Body of pancreas (tissue), 4 donors: ENCODE measurements around the gene PCBP3. TPM values are rescaled to one million over a fixed set of nuclear protein-coding genes. Genes with fewer than 3 reads are reported as not detected.

Experiments
- ATAC-seq: fragments of 150-250 bp; one replicate; pipeline ENCODE4 v1.9.1; 2016
- DNase-seq, 4 donors: peaks; one replicate each; pipeline ENCODE4 v3.0.0-alpha.2; 2019
- H3K27ac ChIP-seq, 4 donors: fragments of 200-600 bp; sonication (generic); 1 replicate in 3 of 4; 2 replicates in 1 of 4; pipeline versions ENCODE4 v1.5.1 to v1.6.1; 2016 to 2019; ENCODE audit warnings: mild to moderate bottlenecking in 1 of 4, mixed read lengths in 1 of 4, moderate library complexity in 1 of 4
- H3K27me3 ChIP-seq, 2 donors: fragments of 200-600 bp; sonication (generic); one replicate each; pipeline ENCODE4 v1.6.0; 2016; ENCODE audit warnings: mild to moderate bottlenecking in 1 of 2
- H3K36me3 ChIP-seq, 2 donors: fragments of 200-600 bp; sonication (generic); replicated peaks in 1 of 2; 2 replicates each; pipeline ENCODE4 v1.5.1; 2016; ENCODE audit warnings: low read depth in 2 of 2; ENCODE audit not compliant: insufficient read depth in 1 of 2
- H3K4me1 ChIP-seq: fragments of 200-600 bp; sonication (generic); one replicate; pipeline ENCODE4 v1.6.0; 2016
- H3K4me3 ChIP-seq, 2 donors: fragments of 200-600 bp; sonication (generic); 1 replicate in 1 of 2; 2 replicates in 1 of 2; pipeline ENCODE4 v1.5.1; 2016 to 2019
- H3K9me3 ChIP-seq, 3 donors: fragments of 200-600 bp; sonication (generic); 1 replicate in 2 of 3; 2 replicates in 1 of 3; pipeline ENCODE4 v1.5.1; 2016
- CTCF ChIP-seq, 7 experiments: fragments of 450-650 bp in 4 of 7; fragments of 200-600 bp in 3 of 7; sonication (generic) in 3 of 7; IDR thresholded peaks; one replicate each; pipeline ENCODE4 v1.5.1; 2016 to 2019; ENCODE audit warnings: antibody characterized with exemption in 7 of 7
- POLR2A ChIP-seq, 3 donors: fragments of 450-650 bp; IDR thresholded peaks; one replicate each; pipeline ENCODE4 v1.6.1; 2016; ENCODE audit warnings: antibody characterized with exemption in 3 of 3, mild to moderate bottlenecking in 2 of 3
- WGBS, 2 donors: methylation state at CpG; one replicate each; pipeline ENCODE4 v1.1.5; 2017; 5-methylcytosine and 5-hydroxymethylcytosine counted together
- intact Hi-C: fragments of 100-400 bp; cut with DNase I; formaldehyde crosslinking; loops from one replicate; pipeline ENCODE4 v1.15.1; 2023
- total RNA-seq, 2 donors: library from RNA; depleted of rRNA; stranded (reverse); fragments of >200 nt; gene quantifications; one replicate each; pipeline ENCODE4 v1.1.0, GENCODE V29; 2016

PCBP3 gene
- total RNA-seq, 2 donors from 2014 or later = 1.3 to 4.6 TPM

GRCh38 chr21:45816794-45817193 is 173.3 kb downstream of the PCBP3 start:
- Histone ChIP-seq H3K4me3 (no peak overlapping the region), H3K4me1 (no peaks in the 10 kb centered on the region), H3K27me3 (no peaks in the 10 kb centered on the region), H3K9me3 (no peaks in the 10 kb centered on the region), H3K36me3 (no peaks in the 10 kb centered on the region), H3K27ac (no peak overlapping the region)
- WGBS, 2 donors = 83% methylated on average over 14 of the region's 14 CpGs
- intact Hi-C loops = no loop called here
- no peak for DNase-seq
- no peak for ATAC-seq
- TF ChIP-seq CTCF (IDR thresholded peaks at IDR 0.05) (no peak), POLR2A (IDR thresholded peaks at IDR 0.05) (no peak)

GRCh38 chr21:45817345-45817744 is 173.8 kb downstream of the PCBP3 start:
- intact Hi-C loops = no loop called here
- WGBS, 2 donors = 70 to 76% methylated on average over 11 to 13 of the region's 13 CpGs
- Histone ChIP-seq H3K36me3 (no peaks in the 10 kb centered on the region), H3K27me3 (no peaks in the 10 kb centered on the region), H3K4me1 (no peaks in the 10 kb centered on the region), H3K4me3 (no peak overlapping the region), H3K27ac (no peak overlapping the region), H3K9me3 (no peaks in the 10 kb centered on the region)
- TF ChIP-seq CTCF (IDR thresholded peaks at IDR 0.05) (no peak), POLR2A (IDR thresholded peaks at IDR 0.05) (no peak)
- DNase-seq = no peak
- ATAC-seq = no peak

GRCh38 chr21:45818276-45818903 is 174.9 kb downstream of the PCBP3 start:
- Histone ChIP-seq H3K4me1 (no peaks in the 10 kb centered on the region), H3K9me3 (no peaks in the 10 kb centered on the region), H3K27me3 (no peaks in the 10 kb centered on the region), H3K4me3 (no peak overlapping the region), H3K27ac (no peak overlapping the region), H3K36me3 (no peaks in the 10 kb centered on the region)
- WGBS, 2 donors = 65 to 80% methylated on average over 10 to 11 of the region's 11 CpGs
- TF ChIP-seq CTCF (IDR thresholded peaks at IDR 0.05) (no peak), POLR2A (IDR thresholded peaks at IDR 0.05) (no peak)
- intact Hi-C loops = no loop called here
- no peak for ATAC-seq
- DNase-seq = no peak

- TF ChIP-seq CTCF (IDR thresholded peaks at IDR 0.05) (no peak), POLR2A (IDR thresholded peaks at IDR 0.05) (no peak)
These were observed 175.4 kb downstream of the PCBP3 start for GRCh38 chr21:45818904-45819285.

More at GRCh38 chr21:45818904-45819285, 175.4 kb downstream of the PCBP3 start:
- 54 to 63% methylated on average over 8 of the region's 8 CpGs for WGBS, 2 donors
- Histone ChIP-seq H3K36me3 (no peaks in the 10 kb centered on the region), H3K27me3 (no peaks in the 10 kb centered on the region), H3K4me3 (no peak overlapping the region), H3K9me3 (no peaks in the 10 kb centered on the region), H3K27ac (no peak overlapping the region), H3K4me1 (no peaks in the 10 kb centered on the region)
- ATAC-seq (no peak), DNase-seq (no peak)
- intact Hi-C loops = no loop called here
